Neural cell (in vitro differentiated cells): ENCODE results near the gene ONECUT3.

Experiments used
- CTCF ChIP-seq: fragments of 450-650 bp; IDR thresholded peaks from 2 replicates; pipeline ENCODE4 v1.5.1; 2014; ENCODE audit warnings: antibody characterized with exemption, mild to moderate bottlenecking, moderate library complexity; ENCODE audit not compliant: poor library complexity, severe bottlenecking
- REST ChIP-seq: IDR thresholded peaks from 2 replicates; pipeline ENCODE4 v1.6.1; 2012; ENCODE audit warnings: borderline replicate concordance

DNA sequence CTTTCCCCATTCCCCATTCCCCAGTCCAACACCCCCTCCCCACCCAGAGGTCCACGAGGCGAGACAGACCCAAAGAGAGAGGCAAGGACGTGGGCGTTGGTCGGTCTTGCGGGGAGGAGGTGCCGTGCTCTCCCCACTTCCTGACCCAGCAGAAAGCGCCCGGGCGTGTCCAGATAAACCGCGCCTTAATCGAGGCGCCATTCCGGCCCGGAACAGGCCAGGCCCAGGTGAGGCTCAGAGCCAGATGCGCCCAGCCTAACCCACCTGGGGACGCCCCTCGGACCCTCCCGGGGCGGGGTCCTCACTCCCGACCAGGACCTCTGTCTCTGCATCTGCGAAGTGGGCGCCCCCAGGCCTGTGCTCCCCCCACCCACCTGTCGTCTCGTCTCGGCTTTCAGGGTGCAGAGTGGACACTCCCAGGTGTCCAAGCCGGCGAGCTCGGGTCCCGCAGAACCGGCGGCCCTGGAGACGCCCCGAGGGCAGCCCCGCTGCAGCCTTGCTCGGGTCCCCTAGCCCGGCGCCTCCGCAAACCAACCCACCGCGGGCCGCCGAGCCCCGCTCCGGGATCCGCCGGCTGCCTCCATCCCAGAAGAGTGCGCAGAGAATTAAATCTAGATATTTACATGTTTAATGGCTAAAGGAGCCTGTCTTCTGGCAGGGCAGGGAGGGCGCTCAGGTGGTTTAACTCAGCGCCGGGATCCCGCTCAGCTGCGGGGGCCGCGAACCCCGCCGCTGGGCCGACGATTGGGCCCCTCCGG, 5.0 kb upstream of the ONECUT3 start:
- TF ChIP-seq REST (no peak), CTCF (no peak)
